ENCODE measurements around the gene OPALIN.
A peak's percentile ranks its signal among the peaks of the same experiment; 100 is the strongest.

The OPALIN gene

DNA sequence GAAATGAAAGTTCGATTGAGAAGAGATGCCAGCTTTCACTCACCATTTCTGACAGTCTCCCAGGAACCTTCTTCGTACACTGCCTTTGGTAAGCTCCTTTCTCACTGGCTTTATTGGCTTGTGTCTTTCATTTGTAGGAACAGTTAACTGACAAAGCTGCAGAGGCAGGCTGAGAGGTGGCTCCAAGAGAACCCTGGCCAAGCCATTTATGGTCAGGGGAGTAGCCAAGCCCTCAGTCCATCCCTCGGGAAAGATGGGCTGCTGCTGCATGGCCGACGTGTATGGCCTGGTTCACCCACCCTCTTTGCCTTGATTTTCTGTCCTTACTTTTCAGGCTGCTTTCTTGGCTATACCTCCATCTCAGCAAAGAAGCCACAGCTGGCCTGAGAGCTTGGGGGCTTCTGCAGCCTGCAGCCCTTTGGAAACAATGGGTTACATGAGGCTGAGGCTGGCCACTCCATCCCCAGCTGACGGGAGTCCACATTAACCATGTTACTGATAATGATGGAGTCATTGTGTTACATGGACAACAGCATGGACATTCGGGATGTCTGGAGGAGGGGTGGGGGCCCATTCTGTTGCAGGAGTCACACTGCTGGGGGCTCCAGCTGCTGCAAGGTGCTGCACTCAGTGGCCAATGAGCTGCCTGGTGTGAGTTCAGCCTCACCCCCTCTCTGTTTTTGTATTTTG lies at the start of gene OPALIN:
OPALIN (minus strand) TSS at position 152 of the 690 bp plus-strand sequence; CDS start at position 46, 106 bp downstream.
- DNase-seq: no peak

DNA sequence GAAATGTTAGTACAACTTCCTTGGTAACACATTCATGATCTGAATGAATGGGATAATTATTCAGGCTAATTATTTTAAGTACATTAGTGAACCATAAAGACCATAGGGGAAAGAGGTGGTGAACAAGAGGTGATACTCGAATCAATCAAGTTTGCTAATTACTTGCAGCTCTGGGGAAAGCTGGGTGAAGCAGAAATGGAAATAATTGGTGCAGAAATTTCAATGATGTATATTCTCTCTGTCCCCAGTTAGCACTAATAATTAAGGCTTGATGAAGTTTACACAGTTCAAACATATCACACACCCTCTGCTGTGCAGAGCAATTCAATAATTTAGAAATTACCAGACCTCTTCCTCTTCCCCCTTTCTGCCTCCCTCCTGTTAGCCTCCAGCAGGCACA lies 49.4 kb upstream of the OPALIN start:
- DNase-seq: peak; percentile 5

GRCh38 chr10:96407560-96408069 lies 48.8 kb upstream of the OPALIN start:
- peak; percentile 20 for DNase-seq

DNA sequence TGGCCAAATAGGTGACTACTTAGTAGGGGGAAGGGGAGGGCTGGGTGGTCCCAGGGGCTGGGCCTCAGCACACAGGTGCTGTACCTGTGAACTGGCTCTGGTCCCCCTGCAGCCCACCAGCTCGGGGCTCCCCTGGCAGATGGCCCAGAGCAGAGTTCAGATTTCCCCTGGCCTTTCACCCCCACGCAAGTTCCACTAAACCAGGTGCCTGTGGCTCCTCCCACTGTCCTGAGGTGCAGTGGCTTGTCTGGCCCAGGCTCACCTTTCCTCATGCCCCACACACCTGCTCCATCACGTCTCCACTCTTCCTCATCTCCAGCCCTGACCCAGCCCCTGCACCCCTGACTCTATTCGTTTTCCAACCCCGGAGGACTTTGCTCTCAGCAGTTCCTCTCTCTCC lies 47.3 kb upstream of the OPALIN start:
- peak; percentile 4 for DNase-seq

- DNase-seq: peak; percentile 32
These were observed 43.9 kb upstream of the OPALIN start for GRCh38 chr10:96402417-96403305.

DNA sequence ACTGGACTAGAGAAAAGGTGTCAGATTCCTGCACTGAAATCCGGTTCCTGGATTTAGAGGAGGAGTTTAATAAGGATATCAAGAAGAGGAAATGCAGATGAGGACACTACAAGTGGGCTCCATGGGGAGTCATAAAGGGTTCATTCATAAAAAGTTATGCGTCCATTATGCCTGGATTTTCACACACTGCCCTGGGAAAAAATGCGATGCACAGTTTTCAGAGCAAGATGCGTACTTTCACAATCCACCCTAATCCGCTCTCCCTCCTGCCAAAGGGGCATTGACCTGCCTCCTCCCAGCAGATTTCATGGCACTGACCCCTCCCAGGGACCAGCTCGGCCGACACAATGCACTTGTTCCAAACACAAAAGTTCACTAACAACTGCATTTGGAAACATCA lies 42.2 kb upstream of the OPALIN start:
- peak; percentile 25 for DNase-seq

GRCh38 chr10:96400465-96400864 lies 41.7 kb upstream of the OPALIN start:
- DNase-seq: peak; percentile 19

DNA sequence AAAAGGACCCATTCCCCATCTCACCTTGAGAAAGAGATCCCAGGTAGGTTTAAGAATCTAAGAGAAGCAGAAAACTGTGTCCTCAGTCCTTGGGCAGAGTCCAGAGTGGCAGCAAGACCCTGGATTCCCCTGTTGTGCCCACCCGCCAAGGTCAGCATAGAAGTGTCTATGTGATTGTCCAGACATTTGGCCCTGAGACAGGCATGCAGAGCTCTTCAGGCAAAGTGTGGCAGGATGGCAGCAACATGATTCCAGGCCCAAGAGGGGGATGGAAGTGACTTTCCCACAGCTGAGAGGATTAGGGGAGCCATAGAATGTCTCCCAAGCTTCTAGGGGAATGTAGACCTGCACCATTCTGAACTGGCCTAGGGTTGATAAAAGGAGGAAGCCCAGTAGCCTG lies 39.1 kb upstream of the OPALIN start:
- DNase-seq: no peak

DNA sequence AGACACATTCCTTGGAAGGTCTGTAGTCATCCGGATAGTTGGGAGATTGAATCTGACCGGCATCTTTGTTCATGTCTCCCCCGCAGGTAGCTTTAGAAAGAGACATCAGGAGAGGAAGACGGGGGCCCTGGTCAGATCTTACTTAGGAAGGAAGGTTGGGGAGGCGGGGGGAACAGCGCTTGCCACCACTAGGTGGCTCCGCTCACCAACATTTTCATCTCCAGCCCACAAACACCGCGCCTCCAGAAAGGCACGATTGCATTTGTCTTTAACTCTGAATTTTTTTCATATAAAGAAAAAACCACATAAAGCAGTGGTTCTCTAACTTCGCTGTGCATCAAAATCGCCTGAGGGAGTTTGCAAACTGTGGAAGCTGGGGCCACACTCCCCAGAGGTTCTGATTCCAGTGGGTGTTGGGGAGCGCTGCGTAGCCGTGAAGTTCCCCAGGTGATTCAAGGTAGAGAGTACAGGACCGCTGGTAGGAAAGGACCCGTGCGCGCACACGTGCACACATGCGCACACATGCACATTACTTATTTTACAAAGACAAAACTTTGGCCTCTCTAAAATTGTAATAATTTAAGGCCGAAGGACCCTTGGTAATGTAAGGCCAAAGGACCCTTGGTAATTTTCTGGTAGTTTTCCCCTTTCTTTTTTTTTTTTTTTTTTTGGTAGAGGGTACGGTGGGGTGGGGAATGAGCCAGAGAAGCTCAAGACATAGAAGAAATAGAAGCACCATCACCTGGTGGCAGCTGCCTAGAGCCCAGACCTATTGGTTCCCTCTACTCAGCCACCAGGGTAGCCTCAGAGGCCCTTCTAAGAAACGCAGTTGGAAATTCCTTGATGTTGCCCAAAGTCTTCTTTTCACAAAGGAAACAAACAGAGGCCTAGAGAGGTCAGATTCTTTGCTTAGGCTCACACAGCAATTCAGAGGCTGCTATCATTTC lies 37.4 kb upstream of the OPALIN start:
- DNase-seq: peak; percentile 74

DNA sequence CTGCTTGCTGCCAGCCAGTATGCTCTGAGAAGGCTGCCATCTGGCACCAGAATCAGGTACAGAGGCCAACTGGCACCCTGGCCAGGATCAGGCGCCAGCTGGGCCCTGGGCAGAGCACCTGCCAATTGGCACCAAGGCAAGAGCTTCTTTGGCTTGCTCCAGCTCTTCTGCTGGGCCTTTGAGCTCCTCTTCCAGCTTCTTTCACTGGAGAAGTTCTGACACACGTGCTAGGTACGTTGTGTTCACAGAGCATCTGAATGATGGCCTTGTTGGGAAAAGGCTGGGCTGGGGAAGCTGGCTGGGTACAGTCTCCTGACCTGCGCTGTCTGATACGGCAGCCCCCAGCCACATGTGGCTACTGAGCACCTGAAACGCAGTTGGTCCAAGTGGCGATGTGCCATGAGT lies 31.7 kb upstream of the OPALIN start:
- peak; percentile 78 for DNase-seq

GRCh38 chr10:96389785-96390184 lies 31.0 kb upstream of the OPALIN start:
- DNase-seq: no peak

DNA sequence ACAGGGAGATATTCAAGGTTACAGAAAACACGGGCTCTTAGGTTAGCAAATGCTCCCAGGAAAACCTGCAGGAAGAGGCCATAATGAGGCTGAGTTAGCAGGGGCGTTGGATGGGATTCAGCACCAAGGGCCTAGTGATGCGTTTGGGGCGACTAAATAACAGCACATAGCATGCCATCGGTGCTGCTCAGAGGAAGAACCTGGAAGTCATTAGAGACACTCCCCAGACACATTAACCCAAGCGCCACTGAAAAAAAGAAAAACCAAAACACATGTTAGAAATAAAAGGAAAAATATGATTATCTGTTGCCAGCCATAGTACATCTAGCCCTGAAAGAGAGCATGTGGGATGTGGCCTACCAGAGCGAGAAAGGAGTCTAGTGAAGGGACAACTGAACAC lies 28.8 kb upstream of the OPALIN start:
- no peak for DNase-seq

GRCh38 chr10:96387161-96387560 lies 28.4 kb upstream of the OPALIN start:
- DNase-seq: no peak

DNA sequence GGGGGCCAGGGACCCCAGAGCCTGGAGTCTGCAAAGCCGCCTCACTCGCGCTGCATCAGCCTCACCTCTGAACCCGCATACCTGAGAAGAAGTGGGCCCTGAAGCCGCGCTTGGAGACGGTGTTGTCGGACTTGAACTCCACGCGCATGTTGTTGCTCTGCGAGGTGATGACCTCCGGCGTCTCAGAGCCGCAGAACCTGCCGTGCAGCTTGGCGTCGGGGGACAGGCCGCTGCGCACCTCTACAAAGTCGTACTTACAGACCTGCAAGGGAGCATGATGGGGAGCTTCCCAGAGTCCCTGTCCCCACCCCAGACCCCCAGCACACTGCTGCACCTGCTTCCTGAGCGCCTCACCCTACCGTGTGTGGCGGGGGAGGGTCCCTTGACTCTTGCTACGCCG lies 25.7 kb upstream of the OPALIN start:
- no peak for DNase-seq

DNA sequence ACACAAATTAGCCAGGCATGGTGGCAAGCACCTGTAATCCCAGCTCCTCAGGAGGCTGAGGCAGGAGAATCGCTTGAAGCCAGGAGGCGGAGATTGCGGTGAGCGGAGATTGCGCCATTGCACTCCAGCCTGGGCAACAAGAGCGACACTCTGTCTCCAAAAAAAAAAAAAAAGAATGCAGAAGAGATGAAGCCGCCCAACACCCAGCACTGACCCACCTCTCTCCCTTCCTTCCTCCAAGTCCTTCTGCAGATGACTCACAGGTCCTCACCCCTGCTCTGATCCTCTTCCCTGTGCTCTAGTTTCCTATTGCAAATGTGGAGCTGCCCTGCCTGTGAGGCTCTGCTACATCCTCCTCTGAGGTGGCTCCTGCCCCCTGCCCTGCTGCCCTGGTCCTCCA lies 22.0 kb upstream of the OPALIN start:
- DNase-seq: no peak

DNA sequence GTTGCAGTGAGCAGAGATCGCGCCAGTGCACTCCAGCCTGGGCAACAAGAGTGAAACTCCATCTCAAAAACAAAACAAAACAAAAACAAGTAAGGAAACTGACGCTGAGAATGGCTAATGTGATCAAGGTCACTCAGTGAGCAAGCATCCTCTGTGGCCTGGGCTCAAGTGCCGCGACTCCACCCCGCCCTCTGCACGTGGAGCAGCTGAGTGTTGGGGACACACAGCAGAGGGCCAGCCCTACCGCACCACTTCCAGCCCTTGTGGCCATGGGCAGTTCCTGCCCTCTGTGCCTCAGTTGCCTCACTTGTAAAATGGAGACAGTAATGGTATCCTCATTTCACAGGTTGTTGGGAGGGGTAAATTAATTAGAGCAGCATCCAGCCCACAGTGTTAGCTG lies 21.0 kb upstream of the OPALIN start:
- no peak for DNase-seq

DNA sequence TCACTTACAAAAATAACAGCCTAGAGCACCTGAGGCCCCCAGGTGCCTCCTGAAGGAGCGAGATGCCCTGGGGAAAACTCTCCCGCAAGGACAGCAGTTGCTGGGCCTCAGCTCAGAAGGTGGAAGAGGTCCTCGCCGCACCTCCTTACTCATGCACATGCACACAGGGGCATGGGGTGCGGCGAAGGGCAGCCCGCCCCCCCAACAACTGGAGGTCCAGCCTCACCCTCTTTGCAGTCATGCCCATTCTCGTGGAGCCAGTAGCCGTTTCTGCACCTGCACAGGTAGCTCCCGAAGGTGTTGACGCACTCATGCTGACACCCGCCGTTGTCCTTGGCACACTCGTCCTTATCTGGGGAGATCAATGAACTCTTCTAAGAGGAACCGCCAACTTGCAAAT lies 19.9 kb upstream of the OPALIN start:
- DNase-seq: no peak

DNA sequence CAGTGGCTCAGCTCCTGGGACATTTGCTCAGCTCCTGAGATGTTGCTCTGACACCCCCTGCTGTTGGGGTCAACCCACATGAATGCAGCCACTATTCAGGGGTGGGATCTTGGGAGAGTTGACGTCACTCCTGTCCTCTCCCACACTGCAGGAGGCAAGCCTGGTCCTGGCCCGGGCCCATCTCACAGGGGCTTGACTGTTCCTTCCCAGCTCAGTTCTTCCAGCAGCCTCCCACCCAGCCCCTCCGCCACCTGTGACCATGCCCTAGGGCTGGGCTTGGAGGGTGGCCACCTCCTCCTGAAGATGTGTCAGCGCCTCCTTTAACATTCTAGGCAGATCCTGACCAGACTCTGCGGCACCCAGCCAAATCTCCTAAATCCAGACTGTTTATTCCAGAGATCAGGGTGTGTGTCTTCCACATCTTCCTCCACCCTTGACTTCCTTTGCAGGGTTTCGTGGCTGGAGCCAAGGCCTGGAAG lies 19.1 kb upstream of the OPALIN start:
- peak; percentile 53 for DNase-seq

- DNase-seq: no peak
These were observed 17.7 kb upstream of the OPALIN start for GRCh38 chr10:96376483-96376882.

DNA sequence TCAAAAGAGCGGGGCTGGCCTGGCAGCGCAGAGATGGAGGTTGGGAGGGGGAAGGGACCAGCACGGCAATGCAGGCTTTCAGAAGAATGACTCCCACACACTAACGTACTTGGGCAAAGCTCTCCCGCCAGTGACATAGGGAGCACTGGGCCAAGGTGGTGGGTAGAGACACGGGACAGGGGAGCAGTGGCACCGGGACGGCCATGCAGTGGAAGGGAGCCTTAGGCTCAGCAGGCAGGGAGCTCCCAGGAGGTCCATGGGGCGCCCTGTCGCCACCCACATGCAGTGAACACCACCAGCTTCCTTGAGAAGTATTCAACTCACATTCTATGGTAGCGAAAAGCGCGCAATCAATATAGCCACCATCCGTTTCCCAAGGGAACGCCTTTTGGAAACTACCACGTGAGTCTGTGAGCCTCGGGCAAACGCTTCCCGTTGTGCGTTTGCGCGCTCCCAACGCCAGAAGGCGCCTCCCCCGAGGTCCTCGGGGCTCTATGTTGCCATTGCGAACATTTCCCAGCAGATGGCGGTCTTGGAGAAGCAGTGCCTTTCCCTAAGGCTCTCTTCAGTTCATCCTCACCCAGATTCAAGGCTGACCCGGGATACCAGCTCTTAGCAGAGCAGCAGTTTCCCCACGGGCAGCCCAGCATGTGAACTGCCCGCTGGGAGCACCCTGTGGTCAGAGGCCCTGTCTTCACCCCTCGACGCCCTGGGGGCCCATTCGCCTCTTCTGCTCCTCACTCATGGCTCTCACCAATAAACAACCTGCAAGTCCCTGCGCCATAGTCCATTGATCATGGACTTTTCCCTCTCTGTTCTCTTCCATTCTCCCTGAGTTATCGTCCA lies 16.4 kb upstream of the OPALIN start:
- peak; percentile 89 for DNase-seq

GRCh38 chr10:96374639-96374984 lies 15.8 kb upstream of the OPALIN start:
- DNase-seq: peak; percentile 38

GRCh38 chr10:96374004-96374403 lies 15.2 kb upstream of the OPALIN start:
- peak; percentile 18 for DNase-seq

All from right forelimb (tissue), 1 donor.